ENCODE results near the gene ARL10. TPM values are rescaled to one million over a fixed set of nuclear protein-coding genes. Genes with fewer than 3 reads are reported as not detected.

ARL10 gene, protein sequence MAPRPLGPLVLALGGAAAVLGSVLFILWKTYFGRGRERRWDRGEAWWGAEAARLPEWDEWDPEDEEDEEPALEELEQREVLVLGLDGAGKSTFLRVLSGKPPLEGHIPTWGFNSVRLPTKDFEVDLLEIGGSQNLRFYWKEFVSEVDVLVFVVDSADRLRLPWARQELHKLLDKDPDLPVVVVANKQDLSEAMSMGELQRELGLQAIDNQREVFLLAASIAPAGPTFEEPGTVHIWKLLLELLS
- polyA plus RNA-seq (2013) = 3.0 and 3.7 TPM in 2 replicates

DNA sequence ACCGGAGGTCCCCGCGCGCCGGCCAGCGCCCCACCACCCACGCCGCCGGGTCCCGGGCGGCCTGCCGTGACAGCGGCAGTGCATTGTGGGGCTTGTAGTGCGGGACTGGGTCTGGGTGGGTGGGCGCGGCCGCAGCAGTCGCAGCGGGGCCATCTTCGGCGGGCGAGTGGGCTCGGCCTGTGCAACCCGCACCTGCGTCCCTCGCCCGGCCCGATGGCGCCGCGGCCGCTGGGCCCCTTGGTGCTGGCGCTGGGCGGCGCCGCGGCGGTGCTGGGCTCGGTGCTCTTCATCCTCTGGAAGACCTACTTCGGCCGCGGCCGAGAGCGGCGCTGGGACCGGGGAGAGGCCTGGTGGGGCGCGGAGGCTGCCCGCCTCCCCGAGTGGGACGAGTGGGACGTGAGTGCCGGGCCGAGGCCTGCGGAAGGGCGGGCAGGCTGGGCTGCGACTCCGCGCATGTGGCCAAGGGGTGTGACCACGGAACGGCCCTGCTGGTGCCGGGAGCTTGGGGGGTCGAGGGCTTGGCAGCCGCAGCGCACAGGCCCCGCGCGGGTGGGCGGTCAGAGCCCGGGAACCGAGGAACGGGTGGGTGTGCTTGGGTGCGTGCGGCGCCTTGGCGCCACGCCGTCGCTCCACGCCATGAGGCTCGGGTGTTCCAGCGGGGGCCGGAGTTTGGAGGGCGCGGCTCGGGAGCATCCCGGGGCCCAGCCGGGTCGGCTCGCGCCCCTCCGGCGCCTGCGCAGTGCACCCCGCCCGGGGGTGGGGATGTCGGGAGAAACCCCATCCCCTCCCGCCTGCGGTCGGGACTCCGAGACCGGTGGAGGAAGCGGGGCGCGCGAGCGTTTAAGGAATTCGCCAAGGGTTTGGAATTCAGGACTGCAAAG lies at the start of gene ARL10:
Gene ARL10, plus strand, starts transcription at position 137 of the 881 bp plus-strand sequence. Its CDS starts 77 bp downstream, at position 214.
- H3K4ac ChIP-seq (ENCODE audit: low read depth, low read length) = no peak within 1 kb of the TSS
- H3K36me3 ChIP-seq (ENCODE audit: control insufficient read depth in 1 of 2, insufficient read depth in 2 of 2, low read length in 2 of 2) = peaks cover 4 to 7% of the 10 kb centered on the region in 2 experiments
- H3K27ac ChIP-seq (ENCODE audit: low read depth, low read length) = no peak within 1 kb of the TSS
- H4K8ac ChIP-seq (ENCODE audit: low read depth, low read length) = peak within 1 kb of the TSS; percentile 73
- peaks cover 10% of the 10 kb centered on the region for H3K79me1 ChIP-seq (ENCODE audit: low read length)
- H3K4me3 ChIP-seq (ENCODE audit: low read depth, low read length) = peak within 1 kb of the TSS; percentile 84
- H4K91ac ChIP-seq (ENCODE audit: low read depth, low read length) = peak within 1 kb of the TSS; percentile 33
- peak within 1 kb of the TSS; percentile 2 for H4K12ac ChIP-seq (ENCODE audit: low read depth, low read length)
- peak within 1 kb of the TSS; percentile 9 for H3K18ac ChIP-seq (ENCODE audit: low read length)
- peak within 1 kb of the TSS; percentile 68 for H3K9ac ChIP-seq (ENCODE audit: low read length)
- H2AFZ ChIP-seq (ENCODE audit: insufficient read depth, low read length, poor library complexity) = peak within 1 kb of the TSS; percentile 53
- peaks cover 5% of the 10 kb centered on the region for H3K9me3 ChIP-seq (ENCODE audit: insufficient read depth, low read depth, low read length)
- DNase-seq = no peak
- peak within 1 kb of the TSS; percentile 2 for H2BK120ac ChIP-seq (ENCODE audit: insufficient read depth, low read length, poor library complexity)
- H2BK12ac ChIP-seq (ENCODE audit: low read length) = no peak within 1 kb of the TSS
- H3K27me3 ChIP-seq (ENCODE audit: insufficient read depth, low read length) = peaks cover 17% of the 10 kb centered on the region
- peak within 1 kb of the TSS; percentile 97 for H3K4me2 ChIP-seq (ENCODE audit: low read length)
- peak within 1 kb of the TSS; percentile 44 for H3K14ac ChIP-seq (ENCODE audit: low read length)
- WGBS (ENCODE audit: extremely low coverage, insufficient coverage, insufficient read length) = no CpG with 5 or more reads among the region's 108 CpGs
- no peak within 1 kb of the TSS for H2BK5ac ChIP-seq (ENCODE audit: low read depth, low read length, poor library complexity)
- H3K23ac ChIP-seq (ENCODE audit: low read length) = no peak within 1 kb of the TSS
- H3K79me2 ChIP-seq (ENCODE audit: control insufficient read depth, insufficient read depth, low read length, poor library complexity) = peaks cover 7% of the 10 kb centered on the region
- peaks cover 8 to 12% of the 10 kb centered on the region in 2 experiments for H3K4me1 ChIP-seq (ENCODE audit: control insufficient read depth in 1 of 2, insufficient read depth in 2 of 2, low read length in 2 of 2)
- H2AK5ac ChIP-seq (ENCODE audit: low read length) = no peak within 1 kb of the TSS

DNA sequence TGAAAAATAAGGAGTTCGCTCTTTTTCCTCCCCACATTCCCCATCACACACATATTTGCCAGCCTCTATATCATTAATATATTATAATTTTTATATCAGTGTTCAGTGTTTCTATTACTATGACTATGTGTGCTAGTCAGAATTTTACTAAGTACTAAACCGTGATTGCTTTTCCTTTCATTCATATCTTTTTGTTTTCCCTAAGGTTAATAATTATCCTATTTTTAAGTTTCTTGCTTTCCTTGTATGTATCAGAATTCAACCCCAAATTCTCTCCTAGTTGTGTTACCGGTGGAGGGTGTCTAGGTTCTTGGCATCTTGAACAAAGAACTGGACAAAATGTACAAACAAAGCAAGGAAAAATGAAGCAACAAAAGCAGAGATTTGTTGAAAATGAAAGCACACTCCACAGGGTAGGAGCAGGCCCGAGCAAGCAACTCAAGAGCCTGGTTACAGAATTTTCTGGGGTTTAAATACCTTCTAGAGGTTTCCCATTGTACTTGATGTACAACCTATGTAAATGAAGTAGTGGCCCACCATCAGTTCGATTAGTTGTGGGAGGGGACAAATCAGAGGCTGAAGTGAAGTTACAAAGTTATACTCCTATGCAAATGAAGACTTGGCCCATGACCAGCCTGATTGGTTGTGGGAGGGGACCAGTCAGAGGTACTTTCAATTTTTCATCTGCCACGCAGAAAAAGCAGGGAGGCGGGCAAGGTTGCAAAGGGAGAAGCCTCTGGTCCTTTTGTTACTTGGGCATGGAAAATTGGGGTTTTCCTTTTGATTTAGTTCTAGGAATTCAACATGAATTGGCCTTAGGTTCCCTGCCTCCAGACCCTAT lies 47.5 kb upstream of the ARL10 start:
- Histone ChIP-seq H2AFZ (ENCODE audit: insufficient read depth, low read length, poor library complexity) (no peak overlapping the region), H3K27me3 (ENCODE audit: insufficient read depth, low read length) (no peaks in the 10 kb centered on the region), H2BK120ac (ENCODE audit: insufficient read depth, low read length, poor library complexity) (no peak overlapping the region), H3K27ac (ENCODE audit: low read depth, low read length) (no peak overlapping the region), H3K4ac (ENCODE audit: low read depth, low read length) (no peak overlapping the region), H3K79me1 (ENCODE audit: low read length) (no peaks in the 10 kb centered on the region), H3K4me2 (ENCODE audit: low read length) (no peak overlapping the region), H3K79me2 (ENCODE audit: control insufficient read depth, insufficient read depth, low read length, poor library complexity) (no peaks in the 10 kb centered on the region), H3K4me3 (ENCODE audit: low read depth, low read length) (no peak overlapping the region), H3K23ac (ENCODE audit: low read length) (no peak overlapping the region), H3K9me3 (ENCODE audit: insufficient read depth, low read depth, low read length) (no peaks in the 10 kb centered on the region), H3K4me1 (ENCODE audit: control insufficient read depth in 1 of 2, insufficient read depth in 2 of 2, low read length in 2 of 2) (no peaks in the 10 kb centered on the region), H4K8ac (ENCODE audit: low read depth, low read length) (no peak overlapping the region), H3K18ac (ENCODE audit: low read length) (no peak overlapping the region), H2BK12ac (ENCODE audit: low read length) (no peak overlapping the region), H2BK5ac (ENCODE audit: low read depth, low read length, poor library complexity) (no peak overlapping the region), H3K14ac (ENCODE audit: low read length) (no peak overlapping the region), H3K36me3 (ENCODE audit: control insufficient read depth in 1 of 2, insufficient read depth in 2 of 2, low read length in 2 of 2) (peaks cover 0 to 2% of the 10 kb centered on the region in 2 experiments), H4K12ac (ENCODE audit: low read depth, low read length) (no peak overlapping the region), H4K91ac (ENCODE audit: low read depth, low read length) (no peak overlapping the region), H2AK5ac (ENCODE audit: low read length) (no peak overlapping the region), H3K9ac (ENCODE audit: low read length) (no peak overlapping the region)
- no CpG with 5 or more reads among the region's 7 CpGs for WGBS (ENCODE audit: extremely low coverage, insufficient coverage, insufficient read length)
- no peak for DNase-seq

DNA sequence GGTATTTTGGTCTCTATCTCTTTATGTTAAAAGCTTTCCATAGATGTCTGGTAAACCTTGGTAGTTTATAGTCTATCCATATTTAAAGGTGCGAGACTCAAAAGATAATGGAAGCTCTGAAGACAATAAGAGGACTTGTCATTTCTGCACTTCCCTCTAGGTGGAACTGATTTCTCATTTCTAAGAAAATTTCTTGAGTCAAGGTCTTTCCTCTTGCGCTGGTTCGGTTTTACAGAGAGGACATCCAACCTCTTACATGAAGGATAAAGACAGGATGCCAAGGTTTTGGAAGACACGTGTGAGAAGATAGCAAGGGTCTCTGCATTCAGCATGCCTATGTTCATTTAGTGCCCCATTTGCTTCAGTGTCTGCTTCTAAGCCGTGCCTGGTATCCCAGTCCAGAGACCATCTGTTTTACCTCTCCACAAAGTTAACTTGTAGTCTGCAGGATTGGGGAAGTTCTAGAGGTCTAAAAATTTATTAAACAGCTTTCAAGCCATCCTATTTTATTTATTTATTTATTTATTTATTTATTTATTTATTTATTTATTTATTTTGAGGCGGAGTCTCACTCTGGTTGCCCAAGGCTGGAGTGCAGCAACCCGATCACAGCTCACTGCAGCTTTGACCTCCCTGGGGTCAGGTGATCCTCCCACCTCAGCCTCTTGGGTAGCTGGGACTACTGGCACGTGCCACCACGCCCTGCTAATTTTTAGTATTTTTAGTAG lies 45.3 kb upstream of the ARL10 start:
- Histone ChIP-seq H3K23ac (ENCODE audit: low read length) (no peak overlapping the region), H3K4me1 (ENCODE audit: control insufficient read depth in 1 of 2, insufficient read depth in 2 of 2, low read length in 2 of 2) (no peaks in the 10 kb centered on the region), H3K27ac (ENCODE audit: low read depth, low read length) (no peak overlapping the region), H3K18ac (ENCODE audit: low read length) (no peak overlapping the region), H3K4ac (ENCODE audit: low read depth, low read length) (no peak overlapping the region), H3K79me2 (ENCODE audit: control insufficient read depth, insufficient read depth, low read length, poor library complexity) (no peaks in the 10 kb centered on the region), H2BK5ac (ENCODE audit: low read depth, low read length, poor library complexity) (no peak overlapping the region), H4K8ac (ENCODE audit: low read depth, low read length) (no peak overlapping the region), H2BK120ac (ENCODE audit: insufficient read depth, low read length, poor library complexity) (no peak overlapping the region), H3K9ac (ENCODE audit: low read length) (no peak overlapping the region), H3K14ac (ENCODE audit: low read length) (no peak overlapping the region), H4K12ac (ENCODE audit: low read depth, low read length) (no peak overlapping the region), H3K4me2 (ENCODE audit: low read length) (no peak overlapping the region), H4K91ac (ENCODE audit: low read depth, low read length) (no peak overlapping the region), H2AK5ac (ENCODE audit: low read length) (no peak overlapping the region), H3K9me3 (ENCODE audit: insufficient read depth, low read depth, low read length) (no peaks in the 10 kb centered on the region), H2AFZ (ENCODE audit: insufficient read depth, low read length, poor library complexity) (no peak overlapping the region), H2BK12ac (ENCODE audit: low read length) (no peak overlapping the region), H3K4me3 (ENCODE audit: low read depth, low read length) (no peak overlapping the region), H3K27me3 (ENCODE audit: insufficient read depth, low read length) (no peaks in the 10 kb centered on the region), H3K79me1 (ENCODE audit: low read length) (no peaks in the 10 kb centered on the region), H3K36me3 (ENCODE audit: control insufficient read depth in 1 of 2, insufficient read depth in 2 of 2, low read length in 2 of 2) (no peaks in the 10 kb centered on the region)
- peak in 1 of 2 donors; percentile 52 for DNase-seq
- WGBS (ENCODE audit: extremely low coverage, insufficient coverage, insufficient read length) = no CpG with 5 or more reads among the region's 9 CpGs

DNA sequence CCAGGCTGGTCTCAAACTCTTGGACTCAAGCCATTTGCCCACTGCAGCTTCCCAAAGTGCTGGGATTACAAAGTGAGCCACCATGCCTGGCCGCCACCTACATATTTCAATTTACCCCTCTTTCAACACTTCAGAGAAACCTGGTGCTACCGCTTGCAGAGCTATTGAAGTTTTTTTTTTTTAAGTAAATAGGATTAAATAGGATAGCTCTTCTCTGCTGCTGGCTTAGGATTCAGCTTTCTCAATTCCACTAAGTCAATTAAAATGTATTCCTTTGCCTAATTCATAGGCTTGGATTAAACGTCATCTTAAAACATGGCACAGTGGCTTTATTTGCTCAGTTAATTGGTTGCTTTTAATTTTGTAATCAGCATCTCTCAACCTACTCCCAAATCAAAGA lies 44.7 kb upstream of the ARL10 start:
- H3K18ac ChIP-seq (ENCODE audit: low read length) = no peak overlapping the region
- H3K36me3 ChIP-seq (ENCODE audit: control insufficient read depth in 1 of 2, insufficient read depth in 2 of 2, low read length in 2 of 2) = no peaks in the 10 kb centered on the region
- no peak overlapping the region for H3K23ac ChIP-seq (ENCODE audit: low read length)
- no peaks in the 10 kb centered on the region for H3K4me1 ChIP-seq (ENCODE audit: control insufficient read depth in 1 of 2, insufficient read depth in 2 of 2, low read length in 2 of 2)
- no peak overlapping the region for H2BK120ac ChIP-seq (ENCODE audit: insufficient read depth, low read length, poor library complexity)
- no peaks in the 10 kb centered on the region for H3K79me1 ChIP-seq (ENCODE audit: low read length)
- no peak overlapping the region for H4K12ac ChIP-seq (ENCODE audit: low read depth, low read length)
- no peak overlapping the region for H2AK5ac ChIP-seq (ENCODE audit: low read length)
- no peaks in the 10 kb centered on the region for H3K9me3 ChIP-seq (ENCODE audit: insufficient read depth, low read depth, low read length)
- no peak overlapping the region for H2BK5ac ChIP-seq (ENCODE audit: low read depth, low read length, poor library complexity)
- H3K79me2 ChIP-seq (ENCODE audit: control insufficient read depth, insufficient read depth, low read length, poor library complexity) = no peaks in the 10 kb centered on the region
- no peaks in the 10 kb centered on the region for H3K27me3 ChIP-seq (ENCODE audit: insufficient read depth, low read length)
- no peak overlapping the region for H4K8ac ChIP-seq (ENCODE audit: low read depth, low read length)
- H3K27ac ChIP-seq (ENCODE audit: low read depth, low read length) = no peak overlapping the region
- H3K14ac ChIP-seq (ENCODE audit: low read length) = no peak overlapping the region
- WGBS (ENCODE audit: extremely low coverage, insufficient coverage, insufficient read length) = no CpG with 5 or more reads among the region's 3 CpGs
- H2AFZ ChIP-seq (ENCODE audit: insufficient read depth, low read length, poor library complexity) = no peak overlapping the region
- no peak overlapping the region for H3K4me2 ChIP-seq (ENCODE audit: low read length)
- no peak overlapping the region for H2BK12ac ChIP-seq (ENCODE audit: low read length)
- no peak overlapping the region for H3K4me3 ChIP-seq (ENCODE audit: low read depth, low read length)
- no peak overlapping the region for H3K4ac ChIP-seq (ENCODE audit: low read depth, low read length)
- no peak for DNase-seq
- no peak overlapping the region for H3K9ac ChIP-seq (ENCODE audit: low read length)
- no peak overlapping the region for H4K91ac ChIP-seq (ENCODE audit: low read depth, low read length)

Measured in trophoblast cell (in vitro differentiated cells and primary cell).